Stimulated activated CD8-positive, alpha-beta memory T cell treated with anti-CD3 and anti-CD28 coated beads, Interleukin-7, amount 100 ng/mL, for 1 hour (primary cell): ENCODE results near the gene DCLK3.

Source experiments
- DNase-seq, 2 donors: peaks; one replicate each; pipeline ENCODE4 v3.0.0-alpha.2; 2020; ENCODE audit warnings: low read depth in 2 of 2

The DCLK3 gene

GRCh38 chr3:36669764-36670163 lies 94.6 kb downstream of the DCLK3 start:
- no peak for DNase-seq

- no peak for DNase-seq
Measured at GRCh38 chr3:36666166-36666565, 98.2 kb downstream of the DCLK3 start.

- DNase-seq = no peak
Measured at GRCh38 chr3:36663666-36664291, 100.6 kb downstream of the DCLK3 start.

GRCh38 chr3:36662626-36663025 lies 101.7 kb downstream of the DCLK3 start:
- no peak for DNase-seq
